ENCODE results near the gene JPH2. TPM values are rescaled to one million over a fixed set of nuclear protein-coding genes. Genes with fewer than 3 reads are reported as not detected.

Gene JPH2
- total and polyA plus RNA-seq, 4 donors = 0.09 to 1.3 (median 0.17) TPM; not detected in 1

- H3K4me3 ChIP-seq (ENCODE audit: low read depth in 1 of 3, low read length in 3 of 3) = no peak overlapping the region
- no peaks in the 10 kb centered on the region for H3K36me3 ChIP-seq (ENCODE audit: control insufficient read depth in 4 of 4, insufficient read depth in 3 of 4, low read depth in 1 of 4, low read length in 3 of 4)
- WGBS = 94% methylated on average over 14 of the region's 14 CpGs
- TF ChIP-seq NR2F2 (IDR thresholded peaks at IDR 0.05) (no peak), MAX (IDR thresholded peaks at IDR 0.05) (no peak), TAF1 (conservative IDR thresholded peaks at IDR 0.05) (no peak), EGR1 (IDR thresholded peaks at IDR 0.05; ENCODE audit: low read depth in 2 of 2) (no peak), HNF4G (IDR thresholded peaks at IDR 0.05) (no peak), ATF3 (IDR thresholded peaks at IDR 0.05) (no peak), YY1 (IDR thresholded peaks at IDR 0.05) (no peak), FOXA1 (IDR thresholded peaks at IDR 0.05) (no peak), CTCF (IDR thresholded peaks at IDR 0.05; ENCODE audit: low read depth, low read length, missing input control) (no peak), RXRA (IDR thresholded peaks at IDR 0.05) (no peak), HNF4A (conservative IDR thresholded peaks at IDR 0.05) (no peak), REST (IDR thresholded peaks at IDR 0.05) (no peak), ZBTB33 (IDR thresholded peaks at IDR 0.05) (no peak), JUND (IDR thresholded peaks at IDR 0.05) (no peak), SP1 (IDR thresholded peaks at IDR 0.05) (no peak), FOXA2 (IDR thresholded peaks at IDR 0.05) (no peak), RAD21 (IDR thresholded peaks at IDR 0.05) (no peak), GABPA (IDR thresholded peaks at IDR 0.05 in 1 of 2, conservative IDR thresholded peaks at IDR 0.05 in 1 of 2) (no peak)
- H3K4me1 ChIP-seq (ENCODE audit: control insufficient read depth in 4 of 4, insufficient read depth in 4 of 4, low read length in 3 of 4) = no peaks in the 10 kb centered on the region
- H3K9ac ChIP-seq (ENCODE audit: low read depth in 1 of 2, low read length in 2 of 2) = no peak overlapping the region
- H3K9me3 ChIP-seq (ENCODE audit: control insufficient read depth in 4 of 4, low read length in 3 of 4) = no peaks in the 10 kb centered on the region
- no peaks in the 10 kb centered on the region for H3K27me3 ChIP-seq (ENCODE audit: control insufficient read depth in 4 of 4, insufficient read depth in 4 of 4, low read length in 3 of 4)
- no peak overlapping the region for H3K27ac ChIP-seq (ENCODE audit: low read depth in 1 of 2, low read length in 2 of 2)
- no peak for DNase-seq (ENCODE audit: low spot score)
Measured at GRCh38 chr20:44234566-44235317, 47.8 kb upstream of the JPH2 start.
